Left lung (tissue), 10 donors: Measurements from ENCODE around the gene NUP93. TPM values are rescaled to one million over a fixed set of nuclear protein-coding genes. Genes with fewer than 3 reads are reported as not detected.

Experiments used
- ATAC-seq: fragments of 200-7000 bp; cut with Tn5 transposase; one replicate; pipeline ENCODE4 v1.9.1; 2020; ENCODE audit warnings: moderate library complexity
- DNase-seq, 4 donors: peaks; one replicate each; pipeline ENCODE4 v3.0.0-alpha.2; 2013 to 2020
- H3K27ac ChIP-seq, 2 donors: fragments of 200-600 bp; sonication (generic) in 1 of 2; one replicate each; pipeline versions ENCODE4 v1.5.0 to v1.8.0; 2020 to 2021
- H3K27me3 ChIP-seq, 2 donors: fragments of 200-600 bp; sonication (generic) in 1 of 2; one replicate each; pipeline versions ENCODE4 v1.5.0 to v1.8.0; 2020 to 2021
- H3K36me3 ChIP-seq, 2 donors: fragments of 200-600 bp; sonication (generic) in 1 of 2; one replicate each; pipeline versions ENCODE4 v1.5.0 to v1.8.0; 2020 to 2021
- H3K4me1 ChIP-seq, 2 donors: fragments of 200-600 bp; one replicate each; pipeline ENCODE4 v1.8.0; 2021
- H3K4me3 ChIP-seq, 2 donors: fragments of 200-600 bp; sonication (generic) in 1 of 2; one replicate each; pipeline versions ENCODE4 v1.5.0 to v1.8.0; 2020 to 2021; ENCODE audit warnings: mild to moderate bottlenecking in 1 of 2
- H3K9me3 ChIP-seq, 2 donors: fragments of 200-600 bp; sonication (generic) in 1 of 2; one replicate each; pipeline versions ENCODE4 v1.5.0 to v1.8.0; 2020 to 2021
- CTCF ChIP-seq, 2 donors: fragments of 200-600 bp; sonication (generic) in 1 of 2; IDR thresholded peaks; one replicate each; pipeline versions ENCODE4 v1.5.0 to v1.8.0; 2021; ENCODE audit warnings: antibody characterized with exemption in 2 of 2
- intact Hi-C, 2 donors: fragments of 100-400 bp; cut with DNase I; formaldehyde crosslinking; loops; one replicate each; pipeline versions ENCODE4 v1.11.2 to v1.14.2; 2022
- polyA plus RNA-seq, 6 donors: library from polyadenylated mRNA; unstranded; fragments of 120-200 nt; gene quantifications; one replicate each; pipeline ENCODE4 v1.2.1, GENCODE V29; 2013; ENCODE audit not compliant: insufficient read length in 6 of 6
- total RNA-seq, 2 donors: library from RNA; stranded (reverse); fragmentation: NEBNext Ultra II Directional; extraction: Animal tissue kit (Norgen Biotek cat#: 25700); gene quantifications; one replicate each; pipeline ENCODE4 v1.2.1, GENCODE V29; 2021
- donor health status: DM: no; HTN: yes; CAD: no.
- donor health status: DM: no; HTN: no; CAD: no.

NUP93 gene
- total and polyA plus RNA-seq, 8 donors, result 47.1 to 75.9 (median 65.9) TPM

- no peaks in the 10 kb centered on the region for H3K27me3 ChIP-seq
- peak overlapping the region; percentile 55 for H3K4me3 ChIP-seq
- no peak for TF ChIP-seq CTCF (IDR thresholded peaks at IDR 0.05)
- intact Hi-C loops, result no loop called here
- H3K36me3 ChIP-seq, result no peaks in the 10 kb centered on the region
- H3K4me1 ChIP-seq, result peaks cover 10 to 18% of the 10 kb centered on the region in 2 donors
- no peak overlapping the region for H3K27ac ChIP-seq
- ATAC-seq (no peak), DNase-seq (no peak)
- peaks cover 0 to 8% of the 10 kb centered on the region in 2 donors for H3K9me3 ChIP-seq
These were observed 46.3 kb upstream of the NUP93 start for GRCh38 chr16:56683424-56684172.

GRCh38 chr16:56684256-56684925 is 45.5 kb upstream of the NUP93 start:
- intact Hi-C loops, result no loop called here
- ATAC-seq, result no peak

GRCh38 chr16:56684926-56685590 is 44.9 kb upstream of the NUP93 start:
- TF ChIP-seq CTCF (IDR thresholded peaks at IDR 0.05), result no peak
- Histone ChIP-seq H3K36me3 (no peaks in the 10 kb centered on the region), H3K9me3 (peaks cover 0 to 8% of the 10 kb centered on the region in 2 donors), H3K4me1 (peaks cover 10 to 18% of the 10 kb centered on the region in 2 donors), H3K27ac (no peak overlapping the region), H3K27me3 (no peaks in the 10 kb centered on the region), H3K4me3 (no peak overlapping the region)
- intact Hi-C loops, result no loop called here
- no peak for DNase-seq
- ATAC-seq, result no peak

More at GRCh38 chr16:56684256-56684925, 45.5 kb upstream of the NUP93 start:
- no peak for DNase-seq
- H3K4me1 ChIP-seq, result peaks cover 10 to 18% of the 10 kb centered on the region in 2 donors
- TF ChIP-seq CTCF (IDR thresholded peaks at IDR 0.05), result no peak
- no peaks in the 10 kb centered on the region for H3K27me3 ChIP-seq
- H3K36me3 ChIP-seq, result no peaks in the 10 kb centered on the region
- H3K27ac ChIP-seq, result no peak overlapping the region
- H3K9me3 ChIP-seq, result peaks cover 0 to 8% of the 10 kb centered on the region in 2 donors
- H3K4me3 ChIP-seq, result peak overlapping the region in 1 of 2 donors; percentile 55

GRCh38 chr16:56686758-56687157 is 43.2 kb upstream of the NUP93 start:
- TF ChIP-seq CTCF (IDR thresholded peaks at IDR 0.05), result no peak
- Histone ChIP-seq H3K27me3 (no peaks in the 10 kb centered on the region), H3K9me3 (peaks cover 0 to 8% of the 10 kb centered on the region in 2 donors), H3K36me3 (no peaks in the 10 kb centered on the region), H3K27ac (no peak overlapping the region), H3K4me1 (peaks cover 10 to 13% of the 10 kb centered on the region in 2 donors), H3K4me3 (no peak overlapping the region)
- intact Hi-C loops, result no loop called here
- ATAC-seq (no peak), DNase-seq (no peak)

- no peak for ATAC-seq
- no peak overlapping the region for H3K27ac ChIP-seq
- H3K4me3 ChIP-seq, result no peak overlapping the region
- H3K9me3 ChIP-seq, result peaks cover 0 to 8% of the 10 kb centered on the region in 2 donors
- TF ChIP-seq CTCF (IDR thresholded peaks at IDR 0.05), result no peak
- intact Hi-C loops, result no loop called here
- H3K4me1 ChIP-seq, result no peaks in the 10 kb centered on the region
- no peaks in the 10 kb centered on the region for H3K36me3 ChIP-seq
- H3K27me3 ChIP-seq, result no peaks in the 10 kb centered on the region
- DNase-seq, result no peak
These were observed 41.2 kb upstream of the NUP93 start for GRCh38 chr16:56688762-56689161.
